ENCODE results near the gene CDK5RAP2.

Gene CDK5RAP2

GRCh38 chr9:120398286-120398685 lies 181.7 kb downstream of the CDK5RAP2 start:
- DNase-seq (ENCODE audit: low read depth) = no peak

DNA sequence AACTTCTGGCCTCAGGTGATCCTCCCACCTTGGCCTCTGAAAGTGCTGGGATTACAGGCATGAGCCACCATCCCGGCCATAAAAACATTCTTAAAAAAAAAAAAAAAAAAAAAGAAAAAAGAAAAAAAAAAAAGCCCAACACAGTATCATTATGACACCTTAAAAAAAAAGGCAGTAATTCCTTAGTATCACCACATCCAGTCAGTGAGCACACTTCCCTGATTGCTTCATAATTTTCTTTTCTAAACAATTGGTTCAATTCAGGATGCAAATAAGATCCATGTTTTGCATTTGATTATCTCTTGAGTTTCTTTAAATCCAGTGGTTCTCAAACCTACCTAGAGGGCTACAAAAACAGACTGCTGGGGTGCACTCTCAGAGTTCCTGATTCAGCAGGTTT lies 182.5 kb downstream of the CDK5RAP2 start:
- no peak for DNase-seq (ENCODE audit: low read depth)

DNA sequence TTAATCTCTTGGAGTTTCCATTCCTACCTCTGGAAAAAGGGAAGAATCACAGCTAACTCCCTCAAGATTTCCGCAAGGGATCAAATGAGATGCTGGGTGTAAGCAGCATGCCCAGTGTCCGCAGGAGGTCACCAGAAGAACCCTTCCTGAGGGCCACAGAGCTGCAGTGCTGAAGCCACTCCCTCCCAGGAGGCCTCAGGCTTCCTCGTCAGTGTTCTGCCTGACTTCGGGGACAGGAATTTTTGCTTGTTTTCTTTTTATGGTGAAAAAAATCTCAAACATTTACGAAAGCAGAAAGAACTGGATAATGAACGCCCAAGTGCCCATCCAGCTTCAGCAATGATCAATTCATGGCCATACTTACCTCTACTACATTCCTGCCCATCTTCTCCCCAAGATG lies 183.0 kb downstream of the CDK5RAP2 start:
- DNase-seq (ENCODE audit: low read depth) = no peak

DNA sequence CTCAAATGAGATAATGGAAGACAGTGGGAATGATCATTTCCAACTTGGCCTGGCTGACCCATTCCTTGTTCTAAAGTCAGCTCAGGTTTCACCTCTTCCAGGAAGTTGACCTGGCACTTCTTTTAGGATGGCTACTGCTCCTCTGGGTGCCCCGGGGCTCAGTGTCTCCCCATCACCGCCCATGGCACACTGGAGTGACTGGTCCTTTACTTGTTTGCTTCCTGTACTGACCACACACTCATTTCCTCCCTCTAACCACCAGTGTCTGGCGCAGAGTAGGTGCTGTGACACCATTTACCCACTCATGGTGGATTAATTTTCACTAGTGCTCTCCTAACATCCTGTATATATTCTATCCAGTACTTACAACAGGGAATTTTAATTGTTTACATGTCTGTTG lies 183.5 kb downstream of the CDK5RAP2 start:
- no peak for DNase-seq (ENCODE audit: low read depth)

GRCh38 chr9:120395376-120395775 lies 184.6 kb downstream of the CDK5RAP2 start:
- no peak for DNase-seq (ENCODE audit: low read depth)

- no peak for DNase-seq (ENCODE audit: low read depth)
These were observed 185.8 kb downstream of the CDK5RAP2 start for GRCh38 chr9:120394058-120394669.

- DNase-seq (ENCODE audit: low read depth) = no peak
These were observed 186.4 kb downstream of the CDK5RAP2 start for GRCh38 chr9:120393386-120394057.

DNA sequence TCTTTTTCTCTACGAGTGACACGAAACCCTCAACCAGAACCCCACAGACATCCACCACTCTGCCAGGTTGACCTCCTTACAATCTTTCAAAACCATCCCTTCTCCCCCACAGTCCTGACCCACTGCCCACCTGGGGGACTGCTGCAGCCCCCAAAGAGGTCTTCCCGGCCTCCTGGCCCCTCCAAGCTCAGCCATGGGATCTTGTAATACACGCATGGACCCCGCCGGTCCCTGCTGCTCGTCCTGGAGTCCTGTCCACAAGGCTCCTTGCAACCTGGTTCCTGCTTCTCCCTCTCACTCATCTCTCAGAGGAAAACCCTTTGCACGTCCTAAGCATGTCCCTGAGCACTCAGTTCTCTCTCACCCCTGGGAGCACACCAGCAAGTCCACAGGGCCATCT lies 187.3 kb downstream of the CDK5RAP2 start:
- DNase-seq (ENCODE audit: low read depth) = no peak

GRCh38 chr9:120392245-120392644 lies 187.7 kb downstream of the CDK5RAP2 start:
- DNase-seq (ENCODE audit: low read depth) = no peak

DNA sequence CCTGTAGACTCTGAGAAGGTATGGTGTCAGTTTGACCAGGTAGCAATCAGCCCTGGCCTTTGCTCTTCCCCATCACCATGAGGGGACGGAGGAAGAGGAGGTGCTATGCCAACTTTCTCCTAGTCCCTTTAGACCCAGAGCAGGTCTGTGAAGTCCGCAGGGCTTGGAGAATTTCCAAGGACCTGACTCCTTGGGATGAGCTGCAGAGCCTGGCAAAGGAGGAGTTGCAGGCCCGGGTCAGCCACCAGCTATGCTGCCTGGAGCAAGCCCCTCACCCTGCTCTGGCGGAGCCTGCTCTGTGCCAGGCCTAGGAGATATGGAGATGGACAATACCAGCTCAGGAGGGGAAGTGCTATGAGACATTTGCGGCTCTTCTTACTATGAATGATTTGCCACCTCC lies 188.3 kb downstream of the CDK5RAP2 start:
- DNase-seq (ENCODE audit: low read depth) = no peak

DNA sequence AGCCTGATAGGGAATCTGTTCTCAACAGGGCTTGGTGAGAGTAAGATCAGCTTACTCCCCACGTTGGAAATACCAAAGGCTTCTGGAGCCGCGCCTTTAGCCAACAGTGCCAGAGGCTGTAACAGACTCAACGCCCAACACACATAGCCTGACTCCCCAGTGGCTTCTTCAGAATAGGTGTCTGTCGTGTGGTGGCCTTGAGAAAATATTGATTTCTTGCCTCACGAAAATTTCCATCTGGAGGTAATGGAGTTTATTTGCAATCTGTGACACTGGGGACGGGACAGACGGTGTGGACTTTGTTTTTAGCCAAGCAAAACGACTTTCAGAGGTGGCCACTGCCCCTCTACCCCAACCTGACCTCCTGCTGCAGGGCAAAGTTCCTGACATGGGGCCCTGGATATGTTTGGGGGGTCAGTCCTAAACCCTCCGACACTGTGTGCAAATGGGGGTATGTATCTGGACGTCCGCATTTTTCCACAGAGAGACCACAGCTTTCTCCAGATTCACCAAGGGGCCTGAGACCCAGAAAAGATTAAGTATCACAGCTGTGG lies 189.3 kb downstream of the CDK5RAP2 start:
- no peak for DNase-seq (ENCODE audit: low read depth)

DNA sequence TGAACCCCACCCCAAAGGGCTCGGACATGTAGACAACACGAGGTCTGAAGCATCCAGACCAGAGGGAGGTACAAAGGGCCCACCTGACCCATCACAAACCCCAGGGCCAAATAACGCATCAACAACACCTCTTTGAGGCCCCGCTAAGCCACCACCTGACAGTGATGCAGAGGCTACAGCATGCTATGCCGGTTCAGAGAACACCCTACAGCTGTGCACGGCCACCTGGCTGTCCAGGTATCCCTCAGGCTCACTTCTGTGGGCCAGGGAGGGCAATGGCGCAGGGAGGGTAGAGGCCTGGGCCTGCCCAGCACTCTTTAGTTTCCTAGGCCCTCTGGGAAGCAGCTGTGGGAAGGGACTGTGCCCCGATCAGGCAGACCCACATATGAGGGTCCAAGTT lies 190.1 kb downstream of the CDK5RAP2 start:
- DNase-seq (ENCODE audit: low read depth) = no peak

DNA sequence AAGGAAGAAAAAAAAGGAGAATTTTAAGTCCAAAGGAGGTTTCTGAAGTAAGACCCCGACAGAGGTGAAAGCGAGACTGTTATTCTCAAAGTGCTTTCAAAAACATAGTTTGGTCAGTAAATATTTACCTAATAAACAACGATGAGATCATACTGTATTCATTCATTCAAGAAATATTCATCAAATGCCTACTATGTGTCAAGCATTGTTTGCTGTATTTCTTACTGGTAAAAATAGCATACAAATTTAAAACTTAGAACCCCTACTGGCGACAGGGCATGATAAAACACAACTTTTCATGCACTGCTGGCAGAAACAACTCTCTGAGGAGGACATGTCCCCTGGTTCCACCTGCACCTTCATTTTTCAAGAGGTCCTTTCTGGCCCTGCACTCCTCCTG lies 190.7 kb downstream of the CDK5RAP2 start:
- DNase-seq (ENCODE audit: low read depth) = no peak

DNA sequence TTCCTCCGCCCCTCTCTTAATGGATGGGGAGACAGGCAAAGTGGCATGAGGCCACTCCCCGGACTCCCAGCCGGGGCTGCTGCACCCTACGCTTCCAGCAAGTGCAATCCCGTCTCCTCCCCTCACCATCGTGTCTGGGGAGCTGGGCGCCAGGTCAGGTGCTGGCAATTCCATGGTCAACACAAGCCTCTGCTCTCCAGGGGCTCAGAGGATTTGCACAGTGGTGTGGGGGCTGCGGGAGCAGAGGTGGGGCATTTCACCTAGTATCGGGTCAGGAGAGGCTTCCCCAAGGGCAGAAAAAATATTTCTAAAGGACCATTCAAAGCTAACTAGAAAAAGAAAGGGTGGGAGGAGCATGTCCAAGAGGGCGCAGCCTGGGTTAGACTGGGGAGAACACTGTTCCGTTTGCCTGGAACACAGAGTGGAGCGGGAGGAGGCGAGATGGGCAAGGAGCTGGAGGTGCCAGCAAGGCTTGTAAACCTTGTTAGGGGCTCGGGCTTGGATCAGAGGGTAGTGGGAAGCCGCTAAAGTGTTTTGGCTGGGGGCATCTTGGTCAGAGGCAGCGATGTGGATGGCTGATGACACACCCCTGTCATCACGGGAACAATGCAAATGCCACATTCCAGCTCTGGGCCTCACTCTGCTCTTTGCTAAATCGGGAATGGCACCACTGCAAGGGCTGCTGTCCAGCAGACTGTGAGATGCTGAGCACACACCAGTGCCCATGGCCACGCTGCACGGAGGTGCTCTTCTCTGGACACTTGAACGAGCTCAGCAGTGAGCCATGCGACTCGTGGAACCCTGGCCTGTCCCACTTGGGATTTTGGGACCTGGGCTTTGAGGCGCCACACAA lies 191.7 kb downstream of the CDK5RAP2 start:
- no peak for DNase-seq (ENCODE audit: low read depth)

GRCh38 chr9:120387257-120388002 lies 192.5 kb downstream of the CDK5RAP2 start:
- no peak for DNase-seq (ENCODE audit: low read depth)

GRCh38 chr9:120386390-120387131 lies 193.4 kb downstream of the CDK5RAP2 start:
- DNase-seq (ENCODE audit: low read depth) = no peak

- DNase-seq (ENCODE audit: low read depth) = no peak
These were observed 194.2 kb downstream of the CDK5RAP2 start for GRCh38 chr9:120385606-120386389.

DNA sequence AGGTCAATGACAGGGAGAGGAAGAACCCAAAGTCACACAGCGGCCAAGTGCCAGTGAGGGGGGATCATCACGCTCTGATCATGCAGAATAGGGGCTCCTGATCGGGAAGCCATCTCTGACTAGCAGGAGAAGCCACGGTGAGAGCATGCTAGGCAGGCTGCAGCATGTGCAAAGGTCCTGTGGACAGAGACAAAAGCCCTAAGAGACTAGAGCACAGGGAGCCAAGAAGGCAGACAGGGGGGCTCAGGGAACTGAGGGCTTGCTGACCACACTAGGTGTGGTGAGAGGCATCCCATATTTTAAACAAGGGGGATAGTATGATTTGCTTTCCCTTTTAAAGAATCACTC lies 195.1 kb downstream of the CDK5RAP2 start:
- no peak for DNase-seq (ENCODE audit: low read depth)

- no peak for DNase-seq (ENCODE audit: low read depth)
These were observed 195.7 kb downstream of the CDK5RAP2 start for GRCh38 chr9:120383999-120384924.

- no peak for DNase-seq (ENCODE audit: low read depth)
These were observed 196.4 kb downstream of the CDK5RAP2 start for GRCh38 chr9:120383611-120383998.
